Mesendoderm (in vitro differentiated cells): ENCODE data around the gene PLAC1. TPM values are rescaled to one million over a fixed set of nuclear protein-coding genes. Genes with fewer than 3 reads are reported as not detected.

Source experiments
- DNase-seq: peaks from one replicate; pipeline ENCODE4 v3.0.0; 2013
- H2AK5ac ChIP-seq: 2 replicates; pipeline ENCODE4 v1.6.1; 2013; ENCODE audit warnings: low read length, inconsistent platforms
- H2BK120ac ChIP-seq: 2 replicates; pipeline ENCODE4 v1.6.1; 2013; ENCODE audit warnings: low read depth, mild to moderate bottlenecking, low read length, moderate library complexity, mixed read lengths
- H2BK15ac ChIP-seq: replicated peaks from 2 replicates; pipeline ENCODE4 v1.6.1; 2013; ENCODE audit warnings: low read depth, mild to moderate bottlenecking, moderate library complexity
- H2BK5ac ChIP-seq: 2 replicates; pipeline ENCODE4 v1.6.1; 2013; ENCODE audit warnings: low read length, inconsistent platforms
- H3K18ac ChIP-seq: 2 replicates; pipeline ENCODE4 v1.6.1; 2013; ENCODE audit warnings: mild to moderate bottlenecking, low read length, mixed read lengths
- H3K23ac ChIP-seq: one replicate; pipeline ENCODE4 v1.6.1; 2013; ENCODE audit warnings: low read length
- H3K27ac ChIP-seq: 2 replicates; pipeline ENCODE4 v1.5.1; 2013; ENCODE audit warnings: low read depth, mild to moderate bottlenecking, inconsistent platforms, low read length, moderate library complexity
- H3K27me3 ChIP-seq: 2 replicates; pipeline ENCODE4 v1.6.1; 2013; ENCODE audit warnings: low read length, control low read depth, mild to moderate bottlenecking, inconsistent platforms; ENCODE audit not compliant: insufficient read depth, poor library complexity
- H3K36me3 ChIP-seq: 2 replicates; pipeline ENCODE4 v1.6.1; 2013; ENCODE audit warnings: low read length, inconsistent platforms; ENCODE audit not compliant: control insufficient read depth, insufficient read depth
- H3K4ac ChIP-seq: one replicate; pipeline ENCODE4 v1.6.1; 2013; ENCODE audit warnings: low read depth, mild to moderate bottlenecking, low read length, moderate library complexity
- H3K4me1 ChIP-seq: 2 replicates; pipeline ENCODE4 v1.6.1; 2013; ENCODE audit warnings: low read depth, low read length, inconsistent platforms; ENCODE audit not compliant: control insufficient read depth
- H3K4me2 ChIP-seq: 2 replicates; pipeline ENCODE4 v1.6.1; 2013; ENCODE audit warnings: low read length
- H3K4me3 ChIP-seq: 2 replicates; pipeline ENCODE4 v1.5.1; 2013; ENCODE audit warnings: mild to moderate bottlenecking, low read length
- H3K56ac ChIP-seq: one replicate; pipeline ENCODE4 v1.6.1; 2013; ENCODE audit warnings: low read length
- H3K79me1 ChIP-seq: 2 replicates; pipeline ENCODE4 v1.6.1; 2013; ENCODE audit warnings: low read length, inconsistent platforms
- H3K79me2 ChIP-seq: 2 replicates; pipeline ENCODE4 v1.6.1; 2013; ENCODE audit warnings: mild to moderate bottlenecking, low read length; ENCODE audit not compliant: control insufficient read depth, insufficient read depth
- H3K9ac ChIP-seq: 2 replicates; pipeline ENCODE4 v1.6.1; 2013; ENCODE audit warnings: low read length, inconsistent platforms
- H4K5ac ChIP-seq: one replicate; pipeline ENCODE4 v1.6.1; 2013; ENCODE audit warnings: low read length
- H4K8ac ChIP-seq: one replicate; pipeline ENCODE4 v1.6.1; 2013; ENCODE audit warnings: low read depth, mild to moderate bottlenecking, control low read depth, low read length, moderate library complexity
- WGBS: extraction: QIAGEN DNeasy Blood & Tissue Kit; methylation state at CpG from one replicate; pipeline ENCODE4 v1.1.7; 2013; ENCODE audit warnings: low lambda C conversion rate, missing lambda C conversion rate; ENCODE audit not compliant: insufficient coverage; ENCODE audit errors: extremely low coverage; 5-methylcytosine and 5-hydroxymethylcytosine counted together
- polyA plus RNA-seq, 2 experiments: library from polyadenylated mRNA; stranded (reverse); fragments of 200-250 nt; gene quantifications; one replicate each; pipeline ENCODE4 v1.2.3, GENCODE V29; 2013

PLAC1 gene, protein sequence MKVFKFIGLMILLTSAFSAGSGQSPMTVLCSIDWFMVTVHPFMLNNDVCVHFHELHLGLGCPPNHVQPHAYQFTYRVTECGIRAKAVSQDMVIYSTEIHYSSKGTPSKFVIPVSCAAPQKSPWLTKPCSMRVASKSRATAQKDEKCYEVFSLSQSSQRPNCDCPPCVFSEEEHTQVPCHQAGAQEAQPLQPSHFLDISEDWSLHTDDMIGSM
- polyA plus RNA-seq (2013, experiment 1 of 2) = 0.56 TPM
- polyA plus RNA-seq (2013, experiment 2 of 2) = 0.70 TPM

DNA sequence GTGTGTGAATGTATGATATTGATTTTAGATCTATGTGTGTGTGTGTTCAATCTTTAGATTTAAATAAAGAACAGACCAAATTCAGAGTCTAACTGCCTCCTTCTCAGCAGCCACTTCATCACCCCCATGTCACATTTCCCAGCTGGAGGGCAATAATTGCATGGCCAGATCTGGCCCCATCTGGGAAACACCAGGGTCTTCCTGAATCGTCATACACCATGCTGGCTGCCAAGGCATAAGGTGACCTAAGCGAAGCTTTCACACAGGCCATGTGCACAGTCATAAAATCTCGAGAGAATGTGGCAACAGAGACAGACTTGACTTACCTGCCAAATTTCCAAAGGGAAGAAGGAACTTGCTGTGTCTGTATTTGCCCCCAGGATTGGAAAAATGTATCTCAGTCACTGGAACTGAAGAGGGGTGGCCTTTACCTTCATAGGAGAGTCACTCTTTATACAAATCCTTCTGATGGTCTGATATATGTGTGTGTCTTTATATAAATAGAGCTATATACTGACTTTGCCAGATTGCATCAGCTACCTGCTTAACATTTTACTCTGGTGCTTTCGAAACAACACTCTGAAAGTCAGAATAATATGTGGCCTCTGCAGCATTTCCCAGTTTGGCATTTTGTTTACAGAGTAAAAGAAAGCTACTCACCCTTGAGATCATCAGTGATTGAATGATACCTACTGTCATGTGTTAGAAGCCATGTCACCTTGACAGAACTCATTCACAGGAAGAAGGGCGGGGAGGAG lies at the start of gene PLAC1:
TSS of gene PLAC1 (minus strand) at position 470 of the 758 bp plus-strand sequence. CDS start 91,789 bp downstream, outside the sequence.
- Histone ChIP-seq H3K9ac (no peak within 1 kb of the TSS), H3K36me3 (no peaks in the 10 kb centered on the region), H3K4ac (no peak within 1 kb of the TSS), H2AK5ac (no peak within 1 kb of the TSS), H4K5ac (no peak within 1 kb of the TSS), H3K79me2 (no peaks in the 10 kb centered on the region), H2BK120ac (no peak within 1 kb of the TSS), H3K79me1 (no peaks in the 10 kb centered on the region), H2BK5ac (no peak within 1 kb of the TSS), H3K4me2 (no peak within 1 kb of the TSS), H2BK15ac (no peak within 1 kb of the TSS), H3K56ac (no peak within 1 kb of the TSS), H3K27ac (no peak within 1 kb of the TSS), H3K4me3 (no peak within 1 kb of the TSS), H4K8ac (no peak within 1 kb of the TSS), H3K18ac (no peak within 1 kb of the TSS), H3K23ac (no peak within 1 kb of the TSS), H3K27me3 (no peaks in the 10 kb centered on the region), H3K4me1 (no peaks in the 10 kb centered on the region)
- no peak for DNase-seq
- WGBS = no CpG with 5 or more reads among the region's 5 CpGs

DNA sequence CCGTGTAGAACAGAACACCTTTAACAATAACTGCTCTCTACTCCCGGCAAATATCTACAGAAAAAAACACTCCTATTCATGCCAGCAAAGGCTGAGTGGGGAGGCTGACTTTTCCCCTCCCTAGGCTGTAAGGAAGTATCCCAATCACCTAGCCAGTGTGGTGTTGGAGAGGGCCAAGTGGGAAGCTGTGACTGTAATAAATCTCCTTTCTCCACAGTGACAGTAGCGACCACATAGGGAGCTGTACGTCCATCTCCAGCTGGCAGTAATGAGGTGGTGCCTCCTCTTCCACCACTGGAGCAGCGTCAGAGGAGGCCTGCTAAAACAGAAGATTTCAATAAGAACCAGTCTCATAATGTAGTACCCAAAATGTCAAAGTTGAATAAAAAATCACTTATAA lies 47.9 kb upstream of the PLAC1 start:
- H3K9ac ChIP-seq = no peak overlapping the region
- H3K18ac ChIP-seq = no peak overlapping the region
- no peak overlapping the region for H2AK5ac ChIP-seq
- no peak overlapping the region for H3K27ac ChIP-seq
- WGBS = no CpG with 5 or more reads among the region's 5 CpGs
- H2BK15ac ChIP-seq = no peak overlapping the region
- DNase-seq = no peak
- no peak overlapping the region for H3K4ac ChIP-seq
- H3K36me3 ChIP-seq = no peaks in the 10 kb centered on the region
- no peak overlapping the region for H2BK5ac ChIP-seq
- no peak overlapping the region for H3K56ac ChIP-seq
- H2BK120ac ChIP-seq = no peak overlapping the region
- H3K4me2 ChIP-seq = no peak overlapping the region
- no peaks in the 10 kb centered on the region for H3K27me3 ChIP-seq
- H4K8ac ChIP-seq = no peak overlapping the region
- H3K4me3 ChIP-seq = no peak overlapping the region
- H4K5ac ChIP-seq = no peak overlapping the region
- H3K23ac ChIP-seq = no peak overlapping the region
- H3K79me2 ChIP-seq = no peaks in the 10 kb centered on the region
- H3K79me1 ChIP-seq = no peaks in the 10 kb centered on the region
- no peaks in the 10 kb centered on the region for H3K4me1 ChIP-seq

DNA sequence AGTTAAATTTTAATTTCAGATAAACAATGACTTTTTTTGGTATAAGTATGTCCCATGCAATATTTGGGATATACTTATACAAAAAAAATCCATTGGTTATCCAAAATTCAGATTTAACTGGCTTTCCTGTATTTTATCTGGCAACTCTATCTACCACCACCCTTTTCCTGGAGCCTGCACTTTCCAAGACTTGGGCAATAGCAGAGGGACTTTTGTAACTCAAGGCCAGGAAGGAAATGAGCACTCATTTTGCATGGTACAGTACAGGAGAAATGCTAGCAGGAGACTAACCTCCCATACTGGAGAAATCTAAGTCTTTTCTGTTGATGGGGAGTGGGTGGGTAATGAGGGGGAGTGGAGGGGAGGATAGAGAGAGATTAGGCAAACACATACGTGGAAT lies 37.7 kb upstream of the PLAC1 start:
- DNase-seq = no peak
- Histone ChIP-seq H3K4me2 (no peak overlapping the region), H3K36me3 (no peaks in the 10 kb centered on the region), H3K27ac (no peak overlapping the region), H4K5ac (no peak overlapping the region), H2BK5ac (no peak overlapping the region), H2BK15ac (no peak overlapping the region), H3K4me1 (no peaks in the 10 kb centered on the region), H3K27me3 (no peaks in the 10 kb centered on the region), H3K23ac (no peak overlapping the region), H3K4me3 (no peak overlapping the region), H3K79me2 (no peaks in the 10 kb centered on the region), H3K9ac (no peak overlapping the region), H4K8ac (no peak overlapping the region), H3K56ac (no peak overlapping the region), H3K79me1 (no peaks in the 10 kb centered on the region), H3K4ac (no peak overlapping the region), H2BK120ac (no peak overlapping the region), H2AK5ac (no peak overlapping the region), H3K18ac (no peak overlapping the region)
- no CpG with 5 or more reads among the region's 1 CpG for WGBS

DNA sequence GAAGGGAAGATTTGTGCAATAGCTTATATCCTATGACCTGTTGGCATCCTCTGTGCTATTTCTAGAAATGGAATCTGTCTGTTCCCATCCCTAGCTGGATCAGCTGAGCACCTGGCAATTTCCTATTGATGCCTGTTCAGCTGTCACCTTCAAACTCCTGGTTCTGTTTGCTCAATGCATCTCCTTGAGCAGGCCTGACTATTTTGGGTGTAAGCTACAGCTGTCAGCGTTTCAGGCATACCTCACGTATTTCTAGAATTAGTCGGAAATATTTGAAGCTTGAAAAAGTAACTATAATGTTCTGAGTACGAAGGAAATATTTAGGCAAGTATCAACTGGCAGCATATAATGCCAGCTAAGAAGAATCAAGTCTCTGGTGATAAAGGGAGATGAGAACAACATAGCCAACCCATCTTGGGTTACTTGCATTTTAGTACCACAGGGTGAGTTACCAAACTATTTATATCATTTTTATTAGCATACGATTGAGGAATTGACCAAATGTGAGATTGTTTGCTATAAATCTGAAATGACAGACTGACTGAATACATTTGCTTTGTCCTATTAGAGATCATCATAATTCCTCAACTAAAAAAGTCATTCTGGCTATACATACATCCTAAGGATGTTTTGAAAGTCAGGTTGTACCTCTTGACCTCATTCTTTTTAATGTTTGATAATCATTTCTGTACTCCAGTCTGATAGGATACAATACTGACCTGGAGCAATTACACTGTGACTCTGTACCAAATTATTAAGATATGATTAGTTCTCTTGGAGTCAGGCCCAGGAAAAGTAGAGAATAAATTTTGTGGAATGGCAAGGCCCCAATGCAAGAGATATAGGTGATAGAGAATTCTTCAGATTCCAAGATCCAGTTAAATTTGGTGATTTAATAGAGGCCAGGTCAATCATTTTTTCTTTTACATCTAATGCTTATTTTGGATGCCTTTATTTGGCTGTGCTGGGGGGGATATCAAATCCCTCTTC lies 36.4 kb upstream of the PLAC1 start:
- no peak for DNase-seq
- no peaks in the 10 kb centered on the region for H3K79me2 ChIP-seq
- WGBS = no CpG with 5 or more reads among the region's 5 CpGs
- no peak overlapping the region for H2BK15ac ChIP-seq
- no peak overlapping the region for H4K8ac ChIP-seq
- H4K5ac ChIP-seq = no peak overlapping the region
- no peaks in the 10 kb centered on the region for H3K4me1 ChIP-seq
- no peaks in the 10 kb centered on the region for H3K36me3 ChIP-seq
- H3K4me2 ChIP-seq = no peak overlapping the region
- H2BK5ac ChIP-seq = no peak overlapping the region
- no peak overlapping the region for H3K27ac ChIP-seq
- H3K27me3 ChIP-seq = no peaks in the 10 kb centered on the region
- H3K56ac ChIP-seq = no peak overlapping the region
- H3K23ac ChIP-seq = no peak overlapping the region
- H3K4ac ChIP-seq = no peak overlapping the region
- H3K9ac ChIP-seq = no peak overlapping the region
- no peaks in the 10 kb centered on the region for H3K79me1 ChIP-seq
- no peak overlapping the region for H3K18ac ChIP-seq
- H2AK5ac ChIP-seq = no peak overlapping the region
- H2BK120ac ChIP-seq = no peak overlapping the region
- no peak overlapping the region for H3K4me3 ChIP-seq

DNA sequence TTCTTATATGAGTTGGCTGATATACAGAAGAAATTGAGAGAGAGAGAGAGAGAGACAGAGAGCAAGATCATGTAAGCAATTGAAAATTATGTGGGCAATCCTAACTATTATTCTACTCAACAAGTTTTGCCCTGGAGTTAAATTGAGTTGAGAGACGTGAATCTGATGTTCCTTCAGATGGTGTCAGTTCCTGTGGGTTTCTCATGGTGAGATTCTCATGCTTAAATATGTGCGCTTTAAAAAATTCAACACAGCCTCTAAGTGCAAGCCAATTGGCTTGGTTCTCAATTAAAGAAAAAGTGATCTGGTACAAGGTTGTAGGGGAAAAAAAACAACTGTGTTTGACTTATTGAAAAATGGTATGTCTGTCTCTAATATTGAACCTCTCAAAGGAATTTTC lies 35.4 kb upstream of the PLAC1 start:
- Histone ChIP-seq H3K9ac (no peak overlapping the region), H3K27me3 (no peaks in the 10 kb centered on the region), H4K8ac (no peak overlapping the region), H3K4me1 (no peaks in the 10 kb centered on the region), H2BK120ac (no peak overlapping the region), H3K18ac (no peak overlapping the region), H3K56ac (no peak overlapping the region), H3K23ac (no peak overlapping the region), H3K27ac (no peak overlapping the region), H2BK5ac (no peak overlapping the region), H2BK15ac (no peak overlapping the region), H3K4me3 (no peak overlapping the region), H4K5ac (no peak overlapping the region), H3K4ac (no peak overlapping the region), H2AK5ac (no peak overlapping the region), H3K79me2 (no peaks in the 10 kb centered on the region), H3K4me2 (no peak overlapping the region), H3K79me1 (no peaks in the 10 kb centered on the region), H3K36me3 (no peaks in the 10 kb centered on the region)
- no peak for DNase-seq
- WGBS = no CpG with 5 or more reads among the region's 2 CpGs
